GM19023 (cell line): ENCODE results near the gene BANP.
"Not testable (repeated sequence)": the region's sequence is repeated elsewhere in the genome, so short reads cannot be mapped to it uniquely, and the experiment has no call there.

Experiments used
- ATAC-seq: cut with Tn5 transposase; IDR thresholded peaks from one replicate; pipeline ENCODE4 v1.9.1; 2021; ENCODE audit warnings: mild to moderate bottlenecking, moderate library complexity; ENCODE audit not compliant: unreplicated experiment

BANP gene

GRCh38 chr16:87990254-87990653 lies 39.0 kb downstream of the BANP start:
- not testable (repeated sequence) for ATAC-seq

- ATAC-seq = not testable (repeated sequence)
Measured at GRCh38 chr16:87992142-87992541, 40.9 kb downstream of the BANP start.

GRCh38 chr16:87993901-87994300 lies 42.7 kb downstream of the BANP start:
- ATAC-seq = no peak

- no peak for ATAC-seq
Measured at GRCh38 chr16:87995644-87996043, 44.4 kb downstream of the BANP start.

GRCh38 chr16:87996962-87997880 lies 46.0 kb downstream of the BANP start:
- ATAC-seq = no peak

GRCh38 chr16:87998184-87998793 lies 47.1 kb downstream of the BANP start:
- ATAC-seq = not testable (repeated sequence)

- ATAC-seq = not testable (repeated sequence)
Measured at GRCh38 chr16:87998992-87999391, 47.8 kb downstream of the BANP start.

GRCh38 chr16:88002211-88002610 lies 51.0 kb downstream of the BANP start:
- ATAC-seq = no peak

GRCh38 chr16:88002749-88003148 lies 51.5 kb downstream of the BANP start:
- no peak for ATAC-seq

GRCh38 chr16:88003316-88003715 lies 52.1 kb downstream of the BANP start:
- no peak for ATAC-seq

- no peak for ATAC-seq
Measured at GRCh38 chr16:88003736-88004135, 52.5 kb downstream of the BANP start.

- no peak for ATAC-seq
Measured at GRCh38 chr16:88004391-88004790, 53.2 kb downstream of the BANP start.

GRCh38 chr16:88005181-88005581 lies 53.9 kb downstream of the BANP start:
- no peak for ATAC-seq

GRCh38 chr16:88005968-88006367 lies 54.7 kb downstream of the BANP start:
- ATAC-seq = no peak

GRCh38 chr16:88007321-88007731 lies 56.1 kb downstream of the BANP start:
- ATAC-seq = no peak

GRCh38 chr16:88008840-88009239 lies 57.6 kb downstream of the BANP start:
- ATAC-seq = no peak

GRCh38 chr16:88009563-88010342 lies 58.5 kb downstream of the BANP start:
- no peak for ATAC-seq

- ATAC-seq = no peak
Measured at GRCh38 chr16:88010343-88010967, 59.2 kb downstream of the BANP start.

GRCh38 chr16:88010968-88011483 lies 59.8 kb downstream of the BANP start:
- no peak for ATAC-seq

- ATAC-seq = no peak
Measured at GRCh38 chr16:88012360-88012759, 61.1 kb downstream of the BANP start.
